Duodenal mucosa (tissue), 2 donors: ENCODE measurements around the gene BCO1.

Experiments
- H3K27ac ChIP-seq: one replicate; pipeline ENCODE4 v1.7.0; 2013; ENCODE audit warnings: low read depth, low read length
- H3K27me3 ChIP-seq, 2 donors: one replicate each; pipeline ENCODE4 v1.7.0; 2013; ENCODE audit warnings: low read length in 2 of 2, control low read depth in 1 of 2; ENCODE audit not compliant: insufficient read depth in 2 of 2, control insufficient read depth in 1 of 2
- H3K36me3 ChIP-seq, 2 donors: one replicate each; pipeline ENCODE4 v1.7.0; 2013; ENCODE audit warnings: low read length in 2 of 2, control low read depth in 1 of 2; ENCODE audit not compliant: insufficient read depth in 2 of 2, control insufficient read depth in 1 of 2
- H3K4me1 ChIP-seq, 2 donors: one replicate each; pipeline ENCODE4 v1.7.0; 2013; ENCODE audit warnings: low read length in 2 of 2, control low read depth in 1 of 2; ENCODE audit not compliant: insufficient read depth in 2 of 2, control insufficient read depth in 1 of 2
- H3K4me3 ChIP-seq, 2 donors: one replicate each; pipeline ENCODE4 v1.7.0; 2013; ENCODE audit warnings: low read length in 2 of 2, low read depth in 1 of 2
- H3K9ac ChIP-seq, 2 donors: one replicate each; pipeline ENCODE4 v1.7.0; 2013; ENCODE audit warnings: low read length in 2 of 2, low read depth in 1 of 2
- H3K9me3 ChIP-seq, 2 donors: one replicate each; pipeline ENCODE4 v1.7.0; 2013; ENCODE audit warnings: low read length in 2 of 2, control low read depth in 1 of 2; ENCODE audit not compliant: control insufficient read depth in 1 of 2

The BCO1 gene

GRCh38 chr16:81229811-81230210 is 8.7 kb upstream of the BCO1 start:
- no peaks in the 10 kb centered on the region for H3K36me3 ChIP-seq
- peaks cover 0 to 6% of the 10 kb centered on the region in 2 donors for H3K27me3 ChIP-seq
- H3K9ac ChIP-seq: no peak overlapping the region
- no peaks in the 10 kb centered on the region for H3K9me3 ChIP-seq
- H3K4me3 ChIP-seq: no peak overlapping the region
- peaks cover 11 to 13% of the 10 kb centered on the region in 2 donors for H3K4me1 ChIP-seq
- no peak overlapping the region for H3K27ac ChIP-seq

- Histone ChIP-seq H3K27me3 (peaks cover 0 to 6% of the 10 kb centered on the region in 2 donors), H3K4me1 (peaks cover 8 to 10% of the 10 kb centered on the region in 2 donors), H3K9me3 (no peaks in the 10 kb centered on the region), H3K9ac (no peak overlapping the region), H3K27ac (no peak overlapping the region), H3K36me3 (no peaks in the 10 kb centered on the region), H3K4me3 (no peak overlapping the region)
Measured at GRCh38 chr16:81231014-81231413, 7.5 kb upstream of the BCO1 start.

- Histone ChIP-seq H3K27me3 (peaks cover 0 to 6% of the 10 kb centered on the region in 2 donors), H3K9ac (no peak overlapping the region), H3K4me3 (no peak overlapping the region), H3K4me1 (peaks cover 11 to 18% of the 10 kb centered on the region in 2 donors), H3K27ac (no peak overlapping the region), H3K36me3 (no peaks in the 10 kb centered on the region), H3K9me3 (no peaks in the 10 kb centered on the region)
Measured at GRCh38 chr16:81232740-81233367, 5.6 kb upstream of the BCO1 start.

- Histone ChIP-seq H3K27ac (no peak overlapping the region), H3K9me3 (no peaks in the 10 kb centered on the region), H3K4me3 (no peak overlapping the region), H3K9ac (peak overlapping the region in 1 of 2 donors; percentile 20), H3K36me3 (no peaks in the 10 kb centered on the region), H3K27me3 (no peaks in the 10 kb centered on the region), H3K4me1 (peaks cover 4 to 22% of the 10 kb centered on the region in 2 donors)
Measured at GRCh38 chr16:81237282-81237681, 1.2 kb upstream of the BCO1 start.

- H3K9ac ChIP-seq: peak overlapping the region in 1 of 2 donors; percentile 20
- H3K27me3 ChIP-seq: no peaks in the 10 kb centered on the region
- H3K9me3 ChIP-seq: no peaks in the 10 kb centered on the region
- peak overlapping the region; percentile 69 to 79 for H3K4me3 ChIP-seq
- H3K36me3 ChIP-seq: no peaks in the 10 kb centered on the region
- H3K27ac ChIP-seq: no peak overlapping the region
- peaks cover 4 to 22% of the 10 kb centered on the region in 2 donors for H3K4me1 ChIP-seq
Measured at GRCh38 chr16:81237942-81238295, 570 bp upstream of the BCO1 start.

GRCh38 chr16:81239367-81240121 is 1.1 kb downstream of the BCO1 start:
- H3K9ac ChIP-seq: no peak overlapping the region
- peak overlapping the region; percentile 63 to 79 for H3K4me3 ChIP-seq
- no peaks in the 10 kb centered on the region for H3K27me3 ChIP-seq
- H3K36me3 ChIP-seq: no peaks in the 10 kb centered on the region
- H3K27ac ChIP-seq: no peak overlapping the region
- peaks cover 4 to 22% of the 10 kb centered on the region in 2 donors for H3K4me1 ChIP-seq
- no peaks in the 10 kb centered on the region for H3K9me3 ChIP-seq

- Histone ChIP-seq H3K9me3 (no peaks in the 10 kb centered on the region), H3K4me1 (peaks cover 4 to 22% of the 10 kb centered on the region in 2 donors), H3K36me3 (no peaks in the 10 kb centered on the region), H3K4me3 (no peak overlapping the region), H3K9ac (no peak overlapping the region), H3K27me3 (no peaks in the 10 kb centered on the region), H3K27ac (no peak overlapping the region)
Measured at GRCh38 chr16:81241706-81242105, 3.2 kb downstream of the BCO1 start.

GRCh38 chr16:81242977-81243618 is 4.6 kb downstream of the BCO1 start:
- Histone ChIP-seq H3K4me1 (peaks cover 0 to 12% of the 10 kb centered on the region in 2 donors), H3K27ac (no peak overlapping the region), H3K27me3 (no peaks in the 10 kb centered on the region), H3K9me3 (no peaks in the 10 kb centered on the region), H3K4me3 (no peak overlapping the region), H3K36me3 (no peaks in the 10 kb centered on the region), H3K9ac (no peak overlapping the region)

- H3K4me3 ChIP-seq: no peak overlapping the region
- no peaks in the 10 kb centered on the region for H3K36me3 ChIP-seq
- H3K4me1 ChIP-seq: peaks cover 0 to 7% of the 10 kb centered on the region in 2 donors
- H3K9ac ChIP-seq: no peak overlapping the region
- no peak overlapping the region for H3K27ac ChIP-seq
- H3K27me3 ChIP-seq: no peaks in the 10 kb centered on the region
- no peaks in the 10 kb centered on the region for H3K9me3 ChIP-seq
Measured at GRCh38 chr16:81243942-81244341, 5.5 kb downstream of the BCO1 start.

- no peaks in the 10 kb centered on the region for H3K36me3 ChIP-seq
- H3K9me3 ChIP-seq: no peaks in the 10 kb centered on the region
- H3K4me3 ChIP-seq: no peak overlapping the region
- H3K4me1 ChIP-seq: no peaks in the 10 kb centered on the region
- H3K9ac ChIP-seq: no peak overlapping the region
- H3K27ac ChIP-seq: no peak overlapping the region
- H3K27me3 ChIP-seq: no peaks in the 10 kb centered on the region
Measured at GRCh38 chr16:81251871-81252270, 13.4 kb downstream of the BCO1 start.
